IMR-90 (cell line): ENCODE measurements around the gene FMN2. TPM values are rescaled to one million over a fixed set of nuclear protein-coding genes. Genes with fewer than 3 reads are reported as not detected.

Experiments used
- ATAC-seq: fragments of 200-7000 bp; cut with Tn5 transposase; 2 replicates; pipeline ENCODE4 v1.9.1; 2020; ENCODE audit warnings: low read depth, mild to moderate bottlenecking, moderate library complexity
- BruUV-seq: library from RNA; stranded (reverse); fragments of 400-500 nt; replicated peaks from 2 replicates; lab custom pipeline; 2021; lab: Mats Ljungman, UMichigan
- CTCF ChIA-PET: fragments of 300-600 bp; formaldehyde crosslinking; extraction: SDS; loops from one replicate; lab custom pipeline; 2021; ENCODE audit warnings: antibody characterized with exemption; lab: Yijun Ruan, JAX
- POLR2A ChIA-PET: fragments of 300-600 bp; sonication (Branson Sonifier 250); formaldehyde crosslinking; loops from one replicate; lab custom pipeline; 2022; ENCODE audit warnings: antibody characterized with exemption; ENCODE audit not compliant: unreplicated experiment; lab: Charles Lee
- DNase-seq: peaks from one replicate; pipeline ENCODE4 v3.0.0; 2013
- H2AFZ ChIP-seq: replicated peaks from 2 replicates; pipeline ENCODE3; 2013; ENCODE audit warnings: low read length, mild to moderate bottlenecking; ENCODE audit not compliant: poor library complexity
- H2AK5ac ChIP-seq: 2 replicates; pipeline ENCODE4 v1.6.1; 2013; ENCODE audit warnings: low read depth, low read length, inconsistent platforms
- H2AK9ac ChIP-seq: replicated peaks from 2 replicates; pipeline ENCODE3; 2013; ENCODE audit warnings: mild to moderate bottlenecking, low read depth, low read length, moderate library complexity; ENCODE audit not compliant: poor library complexity
- H2BK120ac ChIP-seq: 2 replicates; pipeline ENCODE4 v1.6.1; 2013; ENCODE audit warnings: low read depth, low read length, inconsistent platforms
- H2BK15ac ChIP-seq: 3 replicates; pipeline ENCODE4 v1.6.1; 2013; ENCODE audit warnings: low read depth, low read length, inconsistent platforms
- H2BK20ac ChIP-seq: 2 replicates; pipeline ENCODE4 v1.6.1; 2013; ENCODE audit warnings: low read depth, mild to moderate bottlenecking, inconsistent platforms, low read length, moderate library complexity
- H2BK5ac ChIP-seq: 2 replicates; pipeline ENCODE4 v1.6.1; 2013; ENCODE audit warnings: mild to moderate bottlenecking, low read depth, low read length, inconsistent platforms; ENCODE audit not compliant: poor library complexity, severe bottlenecking
- H3K14ac ChIP-seq: replicated peaks from 2 replicates; pipeline ENCODE4 v1.6.1; 2013; ENCODE audit warnings: low read depth, low read length, inconsistent platforms
- H3K18ac ChIP-seq: 2 replicates; pipeline ENCODE4 v1.6.1; 2013; ENCODE audit warnings: low read depth, low read length, control low read depth
- H3K23ac ChIP-seq: 2 replicates; pipeline ENCODE4 v1.6.1; 2013; ENCODE audit warnings: low read depth, low read length, inconsistent platforms
- H3K27ac ChIP-seq: 2 replicates; pipeline ENCODE4 v1.5.1; 2013; ENCODE audit warnings: mild to moderate bottlenecking, control low read depth, low read length; ENCODE audit not compliant: insufficient read depth
- H3K27me3 ChIP-seq: 2 replicates; pipeline ENCODE4 v1.6.1; 2013; ENCODE audit warnings: low read length; ENCODE audit not compliant: control insufficient read depth, insufficient read depth
- H3K36me3 ChIP-seq: 2 replicates; pipeline ENCODE4 v1.6.1; 2013; ENCODE audit warnings: low read length, mixed read lengths; ENCODE audit not compliant: control insufficient read depth, insufficient read depth
- H3K4ac ChIP-seq: 2 replicates; pipeline ENCODE4 v1.6.1; 2013; ENCODE audit warnings: low read depth, low read length, inconsistent platforms
- H3K4me1 ChIP-seq: 2 replicates; pipeline ENCODE4 v1.6.1; 2013; ENCODE audit warnings: low read length, mixed read lengths; ENCODE audit not compliant: control insufficient read depth, insufficient read depth
- H3K4me2 ChIP-seq: 2 replicates; pipeline ENCODE4 v1.6.1; 2013; ENCODE audit warnings: low read depth, mild to moderate bottlenecking, control low read depth, low read length, moderate library complexity
- H3K4me3 ChIP-seq: 2 replicates; pipeline ENCODE4 v1.5.1; 2013; ENCODE audit warnings: low read depth, mild to moderate bottlenecking, control low read depth, low read length, moderate library complexity; ENCODE audit not compliant: insufficient read depth
- H3K56ac ChIP-seq: 2 replicates; pipeline ENCODE4 v1.6.1; 2013; ENCODE audit warnings: low read length, inconsistent platforms; ENCODE audit not compliant: insufficient read depth; ENCODE audit errors: extremely low read depth
- H3K79me1 ChIP-seq, 2 experiments: 2 replicates each; pipeline ENCODE4 v1.6.1; 2013; ENCODE audit warnings: low read length in 2 of 2, inconsistent platforms in 1 of 2, low read depth in 1 of 2
- H3K9ac ChIP-seq: 2 replicates; pipeline ENCODE4 v1.6.1; 2013; ENCODE audit warnings: low read depth, low read length, control low read depth
- H3K9me1 ChIP-seq: 2 replicates; pipeline ENCODE4 v1.6.1; 2013; ENCODE audit warnings: low read length, inconsistent platforms; ENCODE audit not compliant: insufficient read depth
- H3K9me3 ChIP-seq: 2 replicates; pipeline ENCODE4 v1.6.1; 2013; ENCODE audit warnings: low read length; ENCODE audit not compliant: control insufficient read depth, insufficient read depth
- H4K20me1 ChIP-seq: 2 replicates; pipeline ENCODE4 v1.6.1; 2013; ENCODE audit warnings: low read length, inconsistent platforms; ENCODE audit not compliant: insufficient read depth
- H4K5ac ChIP-seq: 2 replicates; pipeline ENCODE4 v1.6.1; 2013; ENCODE audit warnings: mild to moderate bottlenecking, low read depth, low read length, control low read depth
- H4K8ac ChIP-seq, 2 experiments: 2 replicates each; pipeline ENCODE4 v1.6.1; 2013; ENCODE audit warnings: low read depth in 2 of 2, low read length in 2 of 2, control low read depth in 1 of 2, inconsistent platforms in 1 of 2
- H4K91ac ChIP-seq: 2 replicates; pipeline ENCODE4 v1.6.1; 2013; ENCODE audit warnings: low read depth, low read length, inconsistent platforms; ENCODE audit not compliant: insufficient read depth
- CEBPB ChIP-seq: IDR thresholded peaks from 2 replicates; pipeline ENCODE4 v1.6.1; 2012; ENCODE audit warnings: low read depth, low read length, improper control_type of control experiment
- ELK1 ChIP-seq: fragments of 150-350 bp; IDR thresholded peaks from 2 replicates; pipeline ENCODE4 v1.6.1; 2016; ENCODE audit warnings: low read depth, mild to moderate bottlenecking, low read length, moderate library complexity, borderline replicate concordance
- FOS ChIP-seq: fragments of 150-350 bp; IDR thresholded peaks from 2 replicates; pipeline ENCODE4 v1.6.1; 2016; ENCODE audit warnings: low read depth, low read length
- POLR2A ChIP-seq: IDR thresholded peaks from 2 replicates; pipeline ENCODE4 v1.6.1; 2012; ENCODE audit warnings: mild to moderate bottlenecking, low read depth, low read length
- RAD21 ChIP-seq: IDR thresholded peaks from 2 replicates; pipeline ENCODE4 v1.6.1; 2012; ENCODE audit warnings: low read length, improper control_type of control experiment
- WGBS, 2 experiments: methylation state at CpG; one replicate each; pipeline versions ENCODE4 v1.1.5 to v1.1.7; 2013; ENCODE audit warnings: missing lambda C conversion rate in 2 of 2; ENCODE audit not compliant: insufficient read length in 1 of 2; ENCODE audit errors: extremely low coverage in 2 of 2; 5-methylcytosine and 5-hydroxymethylcytosine counted together
- dilution Hi-C: fragments of 300-500 bp; cut with HindIII; formaldehyde crosslinking; loops from one replicate; pipeline ENCODE4 v1.14.3; 2018; ENCODE audit warnings: low sequenced_read_pairs; ENCODE audit not compliant: unreplicated experiment
- in situ Hi-C: fragments of 300-500 bp; cut with MboI; formaldehyde crosslinking; loops from 3 replicates; pipeline ENCODE4 v1.14.3; 2019; ENCODE audit warnings: low sequenced_read_pairs, inconsistent platforms, mixed read lengths
- intact Hi-C: fragments of 100-400 bp; cut with micrococcal nuclease; formaldehyde crosslinking; loops from 2 replicates; pipeline ENCODE4 v1.10.0; 2022
- polyA plus RNA-seq, 3 experiments: library from polyadenylated mRNA; depleted of rRNA; stranded (reverse); fragments of >200 nt; gene quantifications; 2 replicates each; pipeline ENCODE4 v1.2.3, GENCODE V29; 2012; ENCODE audit warnings: low replicate concordance in 1 of 3
- total RNA-seq: library from RNA; depleted of rRNA; stranded (reverse); fragments of >200 nt; gene quantifications from 2 replicates; pipeline ENCODE4 v1.2.3, GENCODE V29; 2012

The FMN2 gene
- total and polyA plus RNA-seq, 2 of the 4 experiments (the other 2 are of a cell fraction) = 29.0 to 35.8 TPM

- 100% methylated on average over 1 of the region's 4 CpGs for whole genome bisulfite sequencing, 2 experiments
- no peak overlapping the region for H2AK5ac ChIP-seq
- no peak overlapping the region for H3K4me3 ChIP-seq
- no peak overlapping the region for H2BK5ac ChIP-seq
- H4K8ac ChIP-seq = no peak overlapping the region
- H3K27ac ChIP-seq = no peak overlapping the region
- no TSS peak for BruUV-seq
- no peak overlapping the region for H2AFZ ChIP-seq
- intact Hi-C loops = no loop called here
- no peak overlapping the region for H2AK9ac ChIP-seq
- no peak overlapping the region for H2BK20ac ChIP-seq
- no peak overlapping the region for H3K56ac ChIP-seq
- CTCF ChIA-PET = no interaction called here
- no peak overlapping the region for H2BK120ac ChIP-seq
- no peaks in the 10 kb centered on the region for H4K20me1 ChIP-seq
- H3K79me1 ChIP-seq = peaks cover 0 to 7% of the 10 kb centered on the region in 2 experiments; a peak in 2 of 4 replicates
- H3K9me3 ChIP-seq = no peaks in the 10 kb centered on the region
- in situ Hi-C loops = no loop called here
- H4K5ac ChIP-seq = no peak overlapping the region
- no peak overlapping the region for H3K4me2 ChIP-seq
- H3K36me3 ChIP-seq = peaks cover 6% of the 10 kb centered on the region
- H3K18ac ChIP-seq = no peak overlapping the region; the same call in 1 of the 2 replicates
- dilution Hi-C loops = no loop called here
- H3K4me1 ChIP-seq = peaks cover 2% of the 10 kb centered on the region; the same call in 1 of the 2 replicates
- POLR2A ChIA-PET = no interaction called here
- H4K91ac ChIP-seq = no peak overlapping the region
- DNase-seq (no peak), ATAC-seq (no peak)
- H3K9ac ChIP-seq = no peak overlapping the region
- no peaks in the 10 kb centered on the region for H3K27me3 ChIP-seq
- no peak overlapping the region for H3K4ac ChIP-seq
- peaks cover 3% of the 10 kb centered on the region; the same call in 1 of the 2 replicates for H3K9me1 ChIP-seq
- H3K14ac ChIP-seq = no peak overlapping the region
- no peak for TF ChIP-seq POLR2A
- no peak for TF ChIP-seq FOS
- no peak for TF ChIP-seq CEBPB
- TF ChIP-seq RAD21 = no peak
- no peak for TF ChIP-seq ELK1
- H2BK15ac ChIP-seq = no peak overlapping the region
- H3K23ac ChIP-seq = no peak overlapping the region
Observed at GRCh38 chr1:240475832-240476231, 384.1 kb downstream of the FMN2 start.
